ENCODE results near the gene ZNF385B. TPM values are rescaled to one million over a fixed set of nuclear protein-coding genes. Genes with fewer than 3 reads are reported as not detected.

The ZNF385B gene
- total RNA-seq, 3 donors from 2014 or later, result 3.4 to 8.8 (median 4.5) TPM

DNA sequence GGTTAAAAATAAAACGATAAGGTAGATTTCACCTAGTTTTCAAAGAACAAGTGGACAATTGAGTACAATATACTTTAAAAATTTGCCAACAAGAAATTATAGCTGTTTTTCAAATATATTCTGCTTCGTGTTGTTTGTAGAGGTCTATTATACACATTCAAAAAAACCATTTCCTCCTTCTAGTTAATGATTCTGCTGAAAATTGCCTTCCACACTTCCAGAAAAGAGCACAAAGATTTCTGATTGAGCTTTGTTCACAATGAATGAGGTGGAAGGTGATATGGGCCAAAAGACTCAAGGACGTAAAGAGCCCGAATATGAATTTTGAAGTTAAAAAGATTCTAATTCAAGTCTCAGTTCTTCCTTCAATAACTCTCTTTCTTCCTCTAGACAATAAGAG, 319.8 kb downstream of the ZNF385B start:
- no peaks in the 10 kb centered on the region for H3K36me3 ChIP-seq
- intact Hi-C loops (cut with DNase I; ENCODE audit: low total_unique reads), result no loop called here
- no peaks in the 10 kb centered on the region for H3K4me1 ChIP-seq
- no peak overlapping the region for H3K27ac ChIP-seq
- H3K9me3 ChIP-seq, result peaks cover 0 to 6% of the 10 kb centered on the region in 2 donors
- TF ChIP-seq POLR2AphosphoS5 (IDR thresholded peaks at IDR 0.05) (no peak), POLR2A (IDR thresholded peaks at IDR 0.05) (no peak)
- TF ChIP-seq, protein P1, sequence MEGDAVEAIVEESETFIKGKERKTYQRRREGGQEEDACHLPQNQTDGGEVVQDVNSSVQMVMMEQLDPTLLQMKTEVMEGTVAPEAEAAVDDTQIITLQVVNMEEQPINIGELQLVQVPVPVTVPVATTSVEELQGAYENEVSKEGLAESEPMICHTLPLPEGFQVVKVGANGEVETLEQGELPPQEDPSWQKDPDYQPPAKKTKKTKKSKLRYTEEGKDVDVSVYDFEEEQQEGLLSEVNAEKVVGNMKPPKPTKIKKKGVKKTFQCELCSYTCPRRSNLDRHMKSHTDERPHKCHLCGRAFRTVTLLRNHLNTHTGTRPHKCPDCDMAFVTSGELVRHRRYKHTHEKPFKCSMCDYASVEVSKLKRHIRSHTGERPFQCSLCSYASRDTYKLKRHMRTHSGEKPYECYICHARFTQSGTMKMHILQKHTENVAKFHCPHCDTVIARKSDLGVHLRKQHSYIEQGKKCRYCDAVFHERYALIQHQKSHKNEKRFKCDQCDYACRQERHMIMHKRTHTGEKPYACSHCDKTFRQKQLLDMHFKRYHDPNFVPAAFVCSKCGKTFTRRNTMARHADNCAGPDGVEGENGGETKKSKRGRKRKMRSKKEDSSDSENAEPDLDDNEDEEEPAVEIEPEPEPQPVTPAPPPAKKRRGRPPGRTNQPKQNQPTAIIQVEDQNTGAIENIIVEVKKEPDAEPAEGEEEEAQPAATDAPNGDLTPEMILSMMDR (IDR thresholded peaks at IDR 0.05), result no peak
- H3K4me3 ChIP-seq, result no peak overlapping the region
- no peaks in the 10 kb centered on the region for H3K27me3 ChIP-seq
- DNase-seq (ENCODE audit: low spot score in 2 of 2), result no peak

DNA sequence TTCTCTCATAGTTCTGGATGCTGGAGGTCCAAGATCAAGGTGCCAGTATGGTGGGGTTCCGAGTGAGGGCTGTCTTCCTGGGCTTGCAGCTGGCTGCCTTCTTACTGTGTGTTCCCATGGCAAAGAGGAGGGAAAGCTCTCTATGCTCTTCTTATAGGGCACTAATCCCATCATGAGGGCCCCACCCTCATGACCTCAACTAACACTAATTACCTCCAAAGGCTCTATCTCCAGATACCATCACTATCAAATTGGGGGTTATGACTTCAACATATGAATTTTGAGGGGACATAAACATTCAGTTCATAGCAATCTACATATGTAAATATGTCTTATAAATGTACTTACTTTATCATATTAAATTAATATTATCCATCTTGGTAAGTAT, 322.3 kb downstream of the ZNF385B start:
- intact Hi-C loops (cut with DNase I; ENCODE audit: low total_unique reads), result no loop called here
- H3K36me3 ChIP-seq, result no peaks in the 10 kb centered on the region
- H3K4me1 ChIP-seq, result no peaks in the 10 kb centered on the region
- H3K9me3 ChIP-seq, result peaks cover 0 to 6% of the 10 kb centered on the region in 2 donors
- no peak overlapping the region for H3K27ac ChIP-seq
- H3K27me3 ChIP-seq, result no peaks in the 10 kb centered on the region
- no peak for DNase-seq (ENCODE audit: low spot score in 2 of 2)
- H3K4me3 ChIP-seq, result no peak overlapping the region
- TF ChIP-seq, protein P1 (IDR thresholded peaks at IDR 0.05), result no peak
- TF ChIP-seq POLR2AphosphoS5 (IDR thresholded peaks at IDR 0.05), result no peak
- no peak for TF ChIP-seq POLR2A (IDR thresholded peaks at IDR 0.05)

DNA sequence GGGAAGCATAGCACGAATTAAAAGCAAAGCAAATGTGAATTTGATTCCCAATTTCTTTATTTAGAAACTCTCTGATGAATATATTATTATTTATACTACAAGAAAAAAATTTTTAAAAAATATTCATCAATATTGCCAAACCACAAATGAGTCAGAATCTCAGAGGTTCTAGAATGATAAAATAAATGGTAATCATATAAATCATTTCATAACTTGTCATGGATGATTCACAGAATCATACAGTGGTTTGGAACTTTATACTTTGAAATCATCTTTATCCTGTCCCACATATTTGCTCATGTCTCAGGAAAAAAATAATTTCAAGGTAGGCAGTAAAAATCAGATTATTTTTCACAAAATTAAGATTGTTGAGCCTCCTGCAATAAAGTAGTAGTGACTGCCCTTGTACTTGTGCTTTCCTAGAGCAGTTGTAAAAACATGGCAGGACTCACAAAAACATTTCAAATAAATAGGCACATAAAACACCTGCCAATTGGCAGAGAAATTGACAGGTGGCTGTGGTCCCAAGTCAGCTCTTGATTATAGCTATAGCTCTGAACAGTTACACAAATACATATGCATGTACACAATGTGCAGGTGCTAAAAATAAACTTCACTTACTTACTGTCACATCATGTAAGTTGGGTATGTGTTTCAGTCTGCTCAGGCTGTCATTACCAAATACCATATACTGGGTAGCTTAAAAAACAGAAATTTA, 322.8 kb downstream of the ZNF385B start:
- Histone ChIP-seq H3K27ac (no peak overlapping the region), H3K4me3 (no peak overlapping the region), H3K36me3 (no peaks in the 10 kb centered on the region), H3K4me1 (no peaks in the 10 kb centered on the region), H3K9me3 (peaks cover 0 to 6% of the 10 kb centered on the region in 2 donors), H3K27me3 (no peaks in the 10 kb centered on the region)
- DNase-seq (ENCODE audit: low spot score in 2 of 2), result no peak
- intact Hi-C loops (cut with DNase I; ENCODE audit: low total_unique reads), result no loop called here
- TF ChIP-seq POLR2AphosphoS5 (IDR thresholded peaks at IDR 0.05) (no peak), POLR2A (IDR thresholded peaks at IDR 0.05) (no peak)
- TF ChIP-seq, protein P1 (IDR thresholded peaks at IDR 0.05), result no peak

DNA sequence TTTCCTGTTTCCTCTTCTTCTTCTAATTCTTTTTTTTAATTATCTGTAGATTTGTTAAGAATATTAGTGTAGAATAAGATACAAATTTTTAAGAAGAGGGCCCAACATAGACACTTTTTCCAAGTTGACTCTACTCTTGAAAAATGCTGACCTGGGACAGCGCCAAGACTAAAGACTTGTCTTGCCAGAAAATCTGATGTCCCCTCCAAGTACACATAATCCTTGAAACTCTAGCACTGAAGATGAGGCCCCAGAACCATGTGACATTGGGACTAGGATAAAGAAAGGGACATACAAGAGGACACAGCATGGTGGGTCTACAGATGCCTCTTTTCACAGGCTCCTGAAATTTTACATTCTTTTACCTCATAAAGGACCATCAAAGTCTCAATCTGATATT, 325.2 kb downstream of the ZNF385B start:
- Histone ChIP-seq H3K27ac (no peak overlapping the region), H3K9me3 (peaks cover 0 to 6% of the 10 kb centered on the region in 2 donors), H3K4me3 (no peak overlapping the region), H3K4me1 (no peaks in the 10 kb centered on the region), H3K27me3 (no peaks in the 10 kb centered on the region), H3K36me3 (no peaks in the 10 kb centered on the region)
- no peak for TF ChIP-seq POLR2A (IDR thresholded peaks at IDR 0.05)
- TF ChIP-seq, protein P1 (IDR thresholded peaks at IDR 0.05), result no peak
- no peak for TF ChIP-seq POLR2AphosphoS5 (IDR thresholded peaks at IDR 0.05)
- no peak for DNase-seq (ENCODE audit: low spot score in 2 of 2)
- intact Hi-C loops (cut with DNase I; ENCODE audit: low total_unique reads), result no loop called here

DNA sequence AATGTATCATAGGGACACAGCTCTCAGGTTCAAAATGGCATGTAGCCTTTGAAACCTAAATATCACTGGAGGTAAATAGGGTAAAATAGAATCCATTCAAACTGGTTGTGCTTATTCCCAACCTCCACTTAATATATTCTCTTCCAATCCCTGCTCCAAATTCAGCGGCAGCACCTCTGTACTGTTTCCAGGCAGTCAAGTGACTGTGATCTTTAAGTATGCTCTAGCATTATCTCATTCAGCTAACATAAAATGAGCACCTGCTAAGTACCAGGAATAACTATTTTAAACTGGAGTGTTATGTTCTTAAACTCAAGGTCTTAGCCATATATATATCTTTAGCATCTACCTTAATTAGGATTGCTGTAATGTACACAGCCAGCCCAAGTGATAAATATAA, 327.5 kb downstream of the ZNF385B start:
- H3K4me3 ChIP-seq, result no peak overlapping the region
- no peaks in the 10 kb centered on the region for H3K27me3 ChIP-seq
- no peaks in the 10 kb centered on the region for H3K36me3 ChIP-seq
- intact Hi-C loops (cut with DNase I; ENCODE audit: low total_unique reads), result no loop called here
- no peak overlapping the region for H3K27ac ChIP-seq
- TF ChIP-seq, protein P1 (IDR thresholded peaks at IDR 0.05), result no peak
- TF ChIP-seq POLR2A (IDR thresholded peaks at IDR 0.05) (no peak), POLR2AphosphoS5 (IDR thresholded peaks at IDR 0.05) (no peak)
- no peak for DNase-seq (ENCODE audit: low spot score in 2 of 2)
- no peaks in the 10 kb centered on the region for H3K4me1 ChIP-seq
- H3K9me3 ChIP-seq, result peaks cover 0 to 2% of the 10 kb centered on the region in 2 donors
